ENCODE data around the gene PREX1.

- TF ChIP-seq, protein P1, sequence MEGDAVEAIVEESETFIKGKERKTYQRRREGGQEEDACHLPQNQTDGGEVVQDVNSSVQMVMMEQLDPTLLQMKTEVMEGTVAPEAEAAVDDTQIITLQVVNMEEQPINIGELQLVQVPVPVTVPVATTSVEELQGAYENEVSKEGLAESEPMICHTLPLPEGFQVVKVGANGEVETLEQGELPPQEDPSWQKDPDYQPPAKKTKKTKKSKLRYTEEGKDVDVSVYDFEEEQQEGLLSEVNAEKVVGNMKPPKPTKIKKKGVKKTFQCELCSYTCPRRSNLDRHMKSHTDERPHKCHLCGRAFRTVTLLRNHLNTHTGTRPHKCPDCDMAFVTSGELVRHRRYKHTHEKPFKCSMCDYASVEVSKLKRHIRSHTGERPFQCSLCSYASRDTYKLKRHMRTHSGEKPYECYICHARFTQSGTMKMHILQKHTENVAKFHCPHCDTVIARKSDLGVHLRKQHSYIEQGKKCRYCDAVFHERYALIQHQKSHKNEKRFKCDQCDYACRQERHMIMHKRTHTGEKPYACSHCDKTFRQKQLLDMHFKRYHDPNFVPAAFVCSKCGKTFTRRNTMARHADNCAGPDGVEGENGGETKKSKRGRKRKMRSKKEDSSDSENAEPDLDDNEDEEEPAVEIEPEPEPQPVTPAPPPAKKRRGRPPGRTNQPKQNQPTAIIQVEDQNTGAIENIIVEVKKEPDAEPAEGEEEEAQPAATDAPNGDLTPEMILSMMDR (optimal IDR thresholded peaks at IDR 0.05 in 1 of 3, IDR thresholded peaks at IDR 0.05 in 1 of 3, conservative IDR thresholded peaks at IDR 0.05 in 1 of 3; ENCODE audit: extremely low read depth in 1 of 3, insufficient read depth in 2 of 3, low read length in 3 of 3): no peak
- TF ChIP-seq EZH2 (IDR thresholded peaks at IDR 0.05; ENCODE audit: low read length): no peak
Measured at GRCh38 chr20:48732081-48732829, 95.5 kb downstream of the PREX1 start.
